Renal cortical epithelial cell (primary cell): ENCODE results near the gene ZBTB2. TPM values are rescaled to one million over a fixed set of nuclear protein-coding genes. Genes with fewer than 3 reads are reported as not detected.
"Not testable (repeated sequence)": the region's sequence is repeated elsewhere in the genome, so short reads cannot be mapped to it uniquely, and the experiment has no call there.

Experiments
- DNase-seq: peaks from one replicate; pipeline ENCODE4 v3.0.0-alpha.2; 2011; ENCODE audit warnings: low read depth
- total RNA-seq: library from RNA; depleted of rRNA; stranded (reverse); fragments of >200 nt; gene quantifications from 2 replicates; pipeline ENCODE4 v1.2.3, GENCODE V29; 2014

The ZBTB2 gene
- total RNA-seq, 1 donor from 2014 or later = 8.0 TPM

- DNase-seq = peak; percentile 50
Measured at GRCh38 chr6:151402228-151402627, 10.9 kb upstream of the ZBTB2 start.

GRCh38 chr6:151400473-151400872 lies 9.1 kb upstream of the ZBTB2 start:
- no peak for DNase-seq

- peak; percentile 17 for DNase-seq
Measured at GRCh38 chr6:151399679-151400078, 8.3 kb upstream of the ZBTB2 start.

GRCh38 chr6:151393410-151393809 lies 2.1 kb upstream of the ZBTB2 start:
- no peak for DNase-seq

- no peak for DNase-seq
Measured at GRCh38 chr6:151392427-151392826, 1.1 kb upstream of the ZBTB2 start.

GRCh38 chr6:151390851-151391470 lies 398 bp downstream of the ZBTB2 start:
- DNase-seq = no peak

- DNase-seq = peak; percentile 90
Measured at GRCh38 chr6:151390276-151390850, 996 bp downstream of the ZBTB2 start.

- DNase-seq = peak; percentile 77
Measured at GRCh38 chr6:151389618-151390275, 1.6 kb downstream of the ZBTB2 start.

- no peak for DNase-seq
Measured at GRCh38 chr6:151388997-151389617, 2.3 kb downstream of the ZBTB2 start.

- no peak for DNase-seq
Measured at GRCh38 chr6:151388236-151388635, 3.1 kb downstream of the ZBTB2 start.

- peak; percentile 27 for DNase-seq
Measured at GRCh38 chr6:151387175-151387970, 4.0 kb downstream of the ZBTB2 start.

GRCh38 chr6:151385177-151385576 lies 6.2 kb downstream of the ZBTB2 start:
- DNase-seq = no peak

GRCh38 chr6:151384151-151384550 lies 7.2 kb downstream of the ZBTB2 start:
- DNase-seq = no peak

- DNase-seq = not testable (repeated sequence)
Measured at GRCh38 chr6:151382631-151383030, 8.7 kb downstream of the ZBTB2 start.

GRCh38 chr6:151381722-151382121 lies 9.6 kb downstream of the ZBTB2 start:
- no peak for DNase-seq

- no peak for DNase-seq
Measured at GRCh38 chr6:151380848-151381205, 10.5 kb downstream of the ZBTB2 start.

- no peak for DNase-seq
Measured at GRCh38 chr6:151379933-151380847, 11.2 kb downstream of the ZBTB2 start.

GRCh38 chr6:151377095-151377494 lies 14.3 kb downstream of the ZBTB2 start:
- DNase-seq = no peak

- no peak for DNase-seq
Measured at GRCh38 chr6:151376440-151376839, 14.9 kb downstream of the ZBTB2 start.

GRCh38 chr6:151375833-151376232 lies 15.5 kb downstream of the ZBTB2 start:
- no peak for DNase-seq
